WTC11 (cell line): ENCODE measurements around the gene SND1. TPM values are rescaled to one million over a fixed set of nuclear protein-coding genes. Genes with fewer than 3 reads are reported as not detected.

Source experiments
- ATAC-seq: fragments of 200-7000 bp; cut with Tn5 transposase; 2 replicates; pipeline ENCODE4 v1.10.0; 2021; ENCODE audit warnings: mild to moderate bottlenecking, moderate library complexity
- CTCF ChIA-PET: fragments of 300-600 bp; sonication (Branson Sonifier 250); formaldehyde crosslinking; loops from one replicate; lab custom pipeline; 2021; ENCODE audit warnings: antibody characterized with exemption; lab: Charles Lee
- POLR2A ChIA-PET: fragments of 350-600 bp; sonication (Branson Sonifier 250); formaldehyde crosslinking; loops from one replicate; lab custom pipeline; 2021; ENCODE audit warnings: antibody characterized with exemption; lab: Charles Lee
- DNase-seq: peaks from one replicate; pipeline ENCODE4 v3.0.0; 2021; ENCODE audit warnings: low spot score
- H3K27ac Mint-ChIP-seq: 2 replicates; pipeline ENCODE4 v1.8.0; 2021; ENCODE audit warnings: mixed read lengths
- H3K27me3 Mint-ChIP-seq: 2 replicates; pipeline ENCODE4 v1.8.0; 2021; ENCODE audit warnings: low read depth, mild to moderate bottlenecking, moderate library complexity, mixed read lengths
- H3K36me3 Mint-ChIP-seq: 2 replicates; pipeline ENCODE4 v1.8.0; 2021; ENCODE audit warnings: mixed read lengths
- H3K4me1 Mint-ChIP-seq: 2 replicates; pipeline ENCODE4 v1.8.0; 2022; ENCODE audit warnings: mixed read lengths
- H3K4me3 Mint-ChIP-seq: 2 replicates; pipeline ENCODE4 v1.8.0; 2021; ENCODE audit warnings: mild to moderate bottlenecking, moderate library complexity, mixed read lengths
- H3K9me3 Mint-ChIP-seq: 2 replicates; pipeline ENCODE4 v1.8.0; 2021; ENCODE audit warnings: mixed read lengths
- AR ChIP-seq: fragments of 250-450 bp; sonication (Bioruptor Pico); IDR thresholded peaks from 2 replicates; pipeline ENCODE4 v1.9.0; 2021; ENCODE audit warnings: mild to moderate bottlenecking
- FOXP4 ChIP-seq: sonication (generic); formaldehyde crosslinking; IDR thresholded peaks from 2 replicates; pipeline ENCODE4 v1.8.0; 2022; ENCODE audit warnings: mild to moderate bottlenecking, missing genetic modification reagents
- HMGA2 ChIP-seq: fragments of 250-450 bp; sonication (Bioruptor Pico); IDR thresholded peaks from 2 replicates; pipeline ENCODE4 v1.4.0; 2021; ENCODE audit warnings: mild to moderate bottlenecking, moderate library complexity
- MLX ChIP-seq: sonication (generic); formaldehyde crosslinking; IDR thresholded peaks from 2 replicates; pipeline ENCODE4 v1.8.1; 2023; ENCODE audit warnings: mild to moderate bottlenecking, missing genetic modification reagents, moderate library complexity
- TEAD4 ChIP-seq: sonication (generic); formaldehyde crosslinking; IDR thresholded peaks from 2 replicates; pipeline ENCODE4 v1.8.0; 2022; ENCODE audit warnings: mild to moderate bottlenecking, missing genetic modification reagents
- ZNF121 ChIP-seq: sonication (generic); formaldehyde crosslinking; IDR thresholded peaks from 2 replicates; pipeline ENCODE4 v1.8.0; 2023; ENCODE audit warnings: missing genetic modification reagents
- total RNA-seq: library from RNA; stranded (reverse); gene quantifications from 3 replicates; pipeline ENCODE4 v1.2.3, GENCODE V29; 2021
- TF ChIP-seq, protein P1 (sequence below): sonication (generic); formaldehyde crosslinking; IDR thresholded peaks from 2 replicates; pipeline ENCODE4 v1.8.1; 2023; ENCODE audit warnings: mild to moderate bottlenecking, moderate library complexity, missing genetic modification reagents
- TF ChIP-seq, protein P2 (sequence below): sonication (generic); formaldehyde crosslinking; IDR thresholded peaks from 2 replicates; pipeline ENCODE4 v1.8.1; 2023; ENCODE audit warnings: mild to moderate bottlenecking, missing genetic modification reagents, moderate library complexity
- TF ChIP-seq, protein P3 (sequence below): fragments of 250-450 bp; sonication (Bioruptor Pico); IDR thresholded peaks from 2 replicates; pipeline ENCODE4 v1.9.0; 2021; ENCODE audit warnings: moderate library complexity, mild to moderate bottlenecking, inconsistent platforms, borderline replicate concordance

Gene SND1
- total RNA-seq, 1 experiment from 2014 or later: 261 TPM

DNA sequence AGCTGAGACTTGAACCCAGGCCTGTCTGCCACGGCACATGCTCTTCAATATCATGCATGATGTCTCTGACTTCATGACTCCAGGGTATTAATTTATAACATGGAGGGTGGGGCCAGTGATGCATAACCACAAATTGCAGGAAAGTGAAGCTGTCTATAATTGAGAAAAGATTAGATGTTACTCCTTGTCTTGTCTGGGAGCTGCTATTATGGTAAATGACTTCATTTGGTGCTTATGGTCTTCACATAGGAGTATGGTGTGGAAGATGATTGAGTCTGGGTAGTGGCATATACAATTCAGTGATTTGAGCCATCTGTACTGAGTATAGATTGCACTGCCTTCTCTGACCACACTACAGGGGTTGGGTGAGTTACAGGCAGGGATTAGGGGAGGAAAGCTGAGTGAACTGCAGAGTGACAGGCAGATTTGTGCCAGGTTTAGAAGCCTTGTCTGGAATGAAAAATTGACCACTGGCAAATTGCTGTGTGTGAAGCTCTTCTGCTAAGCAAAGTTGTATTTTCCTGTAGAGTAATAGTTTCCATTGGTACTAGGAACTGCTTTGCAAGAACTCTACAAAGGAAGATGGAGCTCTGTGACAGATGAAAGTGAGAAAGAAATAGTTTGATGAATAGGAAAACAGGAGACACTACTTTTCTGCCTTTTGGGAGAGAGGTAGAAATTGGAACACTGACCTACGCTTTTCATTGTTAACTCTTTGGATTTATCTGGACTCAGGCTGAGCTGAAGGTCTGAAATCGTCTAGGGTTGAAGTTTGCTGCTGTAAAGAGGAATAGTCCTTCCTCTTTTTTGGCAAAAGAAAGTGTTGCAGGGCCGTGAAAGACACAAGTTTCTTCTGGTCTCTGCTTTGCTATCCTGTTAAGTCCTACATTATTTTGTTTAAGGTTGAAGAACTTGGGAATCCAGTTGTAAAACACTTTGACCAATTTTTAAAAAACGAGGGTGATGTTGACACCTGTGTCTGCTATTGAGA is 2.7 kb downstream of the SND1 start:
- Mint-ChIP-seq H3K4me1 (peaks cover 40% of the 10 kb centered on the region), H3K9me3 (no peaks in the 10 kb centered on the region), H3K4me3 (peak overlapping the region; percentile 100; the same call in 1 of the 2 replicates), H3K27me3 (no peaks in the 10 kb centered on the region), H3K36me3 (peaks cover 28% of the 10 kb centered on the region), H3K27ac (peak overlapping the region; percentile 56)
- TF ChIP-seq, protein P1, sequence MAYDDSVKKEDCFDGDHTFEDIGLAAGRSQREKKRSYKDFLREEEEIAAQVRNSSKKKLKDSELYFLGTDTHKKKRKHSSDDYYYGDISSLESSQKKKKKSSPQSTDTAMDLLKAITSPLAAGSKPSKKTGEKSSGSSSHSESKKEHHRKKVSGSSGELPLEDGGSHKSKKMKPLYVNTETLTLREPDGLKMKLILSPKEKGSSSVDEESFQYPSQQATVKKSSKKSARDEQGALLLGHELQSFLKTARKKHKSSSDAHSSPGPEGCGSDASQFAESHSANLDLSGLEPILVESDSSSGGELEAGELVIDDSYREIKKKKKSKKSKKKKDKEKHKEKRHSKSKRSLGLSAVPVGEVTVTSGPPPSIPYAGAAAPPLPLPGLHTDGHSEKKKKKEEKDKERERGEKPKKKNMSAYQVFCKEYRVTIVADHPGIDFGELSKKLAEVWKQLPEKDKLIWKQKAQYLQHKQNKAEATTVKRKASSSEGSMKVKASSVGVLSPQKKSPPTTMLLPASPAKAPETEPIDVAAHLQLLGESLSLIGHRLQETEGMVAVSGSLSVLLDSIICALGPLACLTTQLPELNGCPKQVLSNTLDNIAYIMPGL (CRISPR knock-in tag): no peak
- no peak for ATAC-seq
- no peak for DNase-seq
- ChIA-PET POLR2A (no interaction called here), CTCF (interaction anchor here (0.7 kb wide), 1 partner anchor 303 kb away, joined by 3 read pairs; no protein-coding TSS in a partner anchor)

DNA sequence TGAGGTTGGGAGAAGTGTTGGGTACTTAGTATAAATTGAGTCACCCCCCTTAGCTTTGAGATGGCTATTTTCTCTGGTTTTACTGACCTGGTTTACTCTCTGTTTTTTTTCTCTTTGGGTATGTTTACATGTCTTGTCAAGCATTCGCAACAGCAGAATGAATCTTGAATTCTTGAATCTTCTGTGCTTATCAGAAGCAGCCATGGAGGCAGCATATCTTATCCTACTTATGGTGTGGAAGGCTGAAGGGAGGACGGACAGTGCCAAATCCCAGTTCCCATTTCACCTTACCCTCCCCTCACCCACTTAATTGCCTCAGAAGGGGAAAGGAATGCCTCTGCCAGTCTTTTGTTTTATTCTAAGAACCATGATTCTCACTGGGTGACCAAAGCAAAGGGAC is 3.7 kb downstream of the SND1 start:
- Mint-ChIP-seq H3K9me3 (no peaks in the 10 kb centered on the region), H3K36me3 (peaks cover 31% of the 10 kb centered on the region), H3K27me3 (no peaks in the 10 kb centered on the region), H3K27ac (peak overlapping the region; percentile 43; the same call in 1 of the 2 replicates), H3K4me3 (no peak overlapping the region), H3K4me1 (peaks cover 47% of the 10 kb centered on the region)
- ChIA-PET POLR2A (interaction anchor here (0.7 kb wide), 1 partner anchor 35 kb away, joined by 5 read pairs; no protein-coding TSS in a partner anchor), CTCF (interaction anchor here (2.5 kb wide), 1 partner anchor 26 kb away, joined by 11 read pairs; no protein-coding TSS in a partner anchor)
- TF ChIP-seq, protein P2, sequence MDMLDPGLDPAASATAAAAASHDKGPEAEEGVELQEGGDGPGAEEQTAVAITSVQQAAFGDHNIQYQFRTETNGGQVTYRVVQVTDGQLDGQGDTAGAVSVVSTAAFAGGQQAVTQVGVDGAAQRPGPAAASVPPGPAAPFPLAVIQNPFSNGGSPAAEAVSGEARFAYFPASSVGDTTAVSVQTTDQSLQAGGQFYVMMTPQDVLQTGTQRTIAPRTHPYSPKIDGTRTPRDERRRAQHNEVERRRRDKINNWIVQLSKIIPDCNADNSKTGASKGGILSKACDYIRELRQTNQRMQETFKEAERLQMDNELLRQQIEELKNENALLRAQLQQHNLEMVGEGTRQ: no peak
- TF ChIP-seq MLX (no peak), FOXP4 (CRISPR knock-in tag) (no peak), TEAD4 (CRISPR knock-in tag) (no peak), HMGA2 (CRISPR knock-in tag) (no peak)
- TF ChIP-seq, protein P1 (CRISPR knock-in tag): no peak
- DNase-seq: no peak
- ATAC-seq: no peak

DNA sequence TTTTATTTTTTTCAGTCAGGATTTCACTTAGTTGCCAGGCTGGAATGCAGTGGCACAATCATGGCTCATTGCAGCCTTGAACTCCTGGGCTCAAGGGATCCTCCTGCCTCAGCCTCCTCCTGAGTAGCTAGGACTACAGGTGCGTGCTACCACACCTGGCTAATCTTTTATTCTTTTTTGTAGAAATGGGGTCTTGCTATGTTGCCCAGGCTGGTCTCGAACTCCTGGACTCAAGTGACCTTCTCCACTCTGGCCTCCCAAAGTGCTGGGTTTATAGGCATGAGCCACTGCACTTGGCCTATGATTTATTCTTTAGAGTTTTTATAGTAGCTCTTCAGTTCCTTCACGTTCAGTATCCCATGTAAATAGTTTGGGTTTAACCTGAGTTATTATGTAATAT is 5.5 kb downstream of the SND1 start:
- Mint-ChIP-seq H3K36me3 (peaks cover 34% of the 10 kb centered on the region), H3K27ac (no peak overlapping the region), H3K27me3 (no peaks in the 10 kb centered on the region), H3K9me3 (no peaks in the 10 kb centered on the region), H3K4me3 (no peak overlapping the region), H3K4me1 (peaks cover 53% of the 10 kb centered on the region)
- ChIA-PET CTCF (interaction anchor here (2.5 kb wide), 1 partner anchor 28 kb away, joined by 11 read pairs; no protein-coding TSS in a partner anchor), POLR2A (no interaction called here)
- TF ChIP-seq, protein P3, sequence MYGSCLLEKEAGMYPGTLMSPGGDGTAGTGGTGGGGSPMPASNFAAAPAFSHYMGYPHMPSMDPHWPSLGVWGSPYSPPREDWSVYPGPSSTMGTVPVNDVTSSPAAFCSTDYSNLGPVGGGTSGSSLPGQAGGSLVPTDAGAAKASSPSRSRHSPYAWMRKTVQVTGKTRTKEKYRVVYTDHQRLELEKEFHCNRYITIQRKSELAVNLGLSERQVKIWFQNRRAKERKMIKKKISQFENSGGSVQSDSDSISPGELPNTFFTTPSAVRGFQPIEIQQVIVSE: no peak
- TF ChIP-seq ZNF121 (CRISPR knock-in tag): peak; percentile 54; the same call in 1 of the 2 replicates
- TF ChIP-seq AR (CRISPR knock-in tag): no peak
- DNase-seq (no peak), ATAC-seq (no peak)
